Skeletal muscle tissue (tissue), 4 donors: ENCODE results near the gene ALX3. TPM values are rescaled to one million over a fixed set of nuclear protein-coding genes. Genes with fewer than 3 reads are reported as not detected.

Experiments
- H3K27ac ChIP-seq: one replicate; pipeline ENCODE4 v1.7.0; 2013; ENCODE audit warnings: mild to moderate bottlenecking, low read depth, low read length, inconsistent platforms
- H3K27me3 ChIP-seq, 3 donors: one replicate each; pipeline ENCODE4 v1.7.0; 2013; ENCODE audit warnings: low read length in 3 of 3; ENCODE audit not compliant: control insufficient read depth in 3 of 3, insufficient read depth in 3 of 3
- H3K36me3 ChIP-seq, 3 donors: one replicate each; pipeline ENCODE4 v1.7.0; 2013; ENCODE audit warnings: low read length in 3 of 3; ENCODE audit not compliant: control insufficient read depth in 3 of 3, insufficient read depth in 3 of 3
- H3K4me1 ChIP-seq, 3 donors: one replicate each; pipeline ENCODE4 v1.7.0; 2013; ENCODE audit warnings: low read length in 3 of 3, mild to moderate bottlenecking in 3 of 3; ENCODE audit not compliant: control insufficient read depth in 3 of 3, insufficient read depth in 3 of 3
- H3K4me3 ChIP-seq, 3 donors: one replicate each; pipeline ENCODE4 v1.7.0; 2013; ENCODE audit warnings: low read length in 3 of 3
- H3K9ac ChIP-seq, 3 donors: one replicate each; pipeline ENCODE4 v1.7.0; 2013; ENCODE audit warnings: low read length in 3 of 3, mild to moderate bottlenecking in 3 of 3, moderate library complexity in 2 of 3, low read depth in 1 of 3
- H3K9me3 ChIP-seq, 3 donors: one replicate each; pipeline ENCODE4 v1.7.0; 2013; ENCODE audit warnings: low read length in 3 of 3; ENCODE audit not compliant: control insufficient read depth in 3 of 3
- total RNA-seq: library from RNA; depleted of rRNA; stranded (reverse); fragments of >200 nt; gene quantifications from one replicate; pipeline ENCODE4 v1.2.3, GENCODE V29; 2014
- donor health status: Osteomylitis.

The ALX3 gene
- not detected for total RNA-seq

GRCh38 chr1:110070671-110071242 is at the start of gene ALX3:
Gene ALX3, minus strand, starts transcription at chr1:110070672. Its CDS starts 60 bp downstream, at chr1:110070612.
- no peak within 1 kb of the TSS for H3K4me3 ChIP-seq
- H3K36me3 ChIP-seq: no peaks in the 10 kb centered on the region
- H3K27ac ChIP-seq: no peak within 1 kb of the TSS
- peaks cover 57 to 66% (median 65%) of the 10 kb centered on the region in 3 donors for H3K27me3 ChIP-seq
- H3K9me3 ChIP-seq: no peaks in the 10 kb centered on the region
- peaks cover 8 to 18% (median 8%) of the 10 kb centered on the region in 3 donors for H3K4me1 ChIP-seq
- no peak within 1 kb of the TSS for H3K9ac ChIP-seq

DNA sequence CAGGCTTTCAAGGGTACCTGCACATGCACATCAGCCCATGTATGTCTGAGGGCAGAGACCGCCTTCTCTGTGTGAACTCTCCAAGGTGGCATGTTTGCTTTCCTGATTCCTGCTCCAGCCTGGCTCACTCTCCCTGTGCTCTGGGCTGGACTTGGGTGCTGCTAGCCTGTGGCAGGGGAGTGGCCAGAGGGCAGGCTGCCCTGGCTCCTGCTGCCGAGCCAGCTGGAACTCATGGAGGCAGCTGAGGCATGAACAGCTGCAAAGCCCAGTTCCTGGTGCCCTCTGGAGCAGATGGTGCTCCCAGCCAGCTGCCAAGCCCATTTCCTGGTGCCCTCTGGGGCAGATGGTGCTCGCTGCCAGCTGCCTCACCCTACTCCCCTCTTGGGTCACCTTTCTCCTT is 49.4 kb upstream of the ALX3 start:
- Histone ChIP-seq H3K4me1 (no peaks in the 10 kb centered on the region), H3K9me3 (peaks cover 0 to 7% (median 0%) of the 10 kb centered on the region in 3 donors), H3K9ac (no peak overlapping the region), H3K27ac (no peak overlapping the region), H3K4me3 (no peak overlapping the region), H3K27me3 (peaks cover 5 to 12% (median 10%) of the 10 kb centered on the region in 3 donors), H3K36me3 (no peaks in the 10 kb centered on the region)

GRCh38 chr1:110118636-110119396 is 48.3 kb upstream of the ALX3 start:
- Histone ChIP-seq H3K36me3 (no peaks in the 10 kb centered on the region), H3K4me1 (no peaks in the 10 kb centered on the region), H3K4me3 (no peak overlapping the region), H3K27me3 (peaks cover 5 to 18% (median 11%) of the 10 kb centered on the region in 3 donors), H3K9me3 (peaks cover 0 to 3% (median 0%) of the 10 kb centered on the region in 3 donors), H3K9ac (no peak overlapping the region), H3K27ac (no peak overlapping the region)

- Histone ChIP-seq H3K4me3 (no peak overlapping the region), H3K27me3 (peaks cover 0 to 19% (median 13%) of the 10 kb centered on the region in 3 donors), H3K27ac (no peak overlapping the region), H3K9ac (no peak overlapping the region), H3K4me1 (no peaks in the 10 kb centered on the region), H3K9me3 (no peaks in the 10 kb centered on the region), H3K36me3 (no peaks in the 10 kb centered on the region)
Measured at GRCh38 chr1:110114784-110115183, 44.3 kb upstream of the ALX3 start.

DNA sequence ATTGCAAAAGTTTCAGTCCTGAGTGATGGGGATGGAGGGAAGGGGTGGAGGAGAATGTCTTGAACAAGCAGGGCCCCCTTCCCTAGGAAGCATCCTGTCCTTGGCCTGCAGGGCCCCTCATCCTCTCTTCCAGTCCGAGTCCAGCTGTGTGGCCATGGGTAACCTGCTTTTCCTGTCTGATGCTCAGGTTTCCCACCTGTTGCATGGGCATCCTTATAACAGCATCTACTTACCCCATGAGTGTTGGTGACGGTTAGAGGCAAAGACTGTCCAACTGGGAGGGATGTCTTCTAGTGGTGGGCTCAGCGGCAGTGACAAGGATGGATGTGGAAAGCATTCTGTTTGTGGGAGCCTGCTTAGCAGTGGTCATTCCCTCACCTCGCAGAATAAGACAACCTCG is 43.7 kb upstream of the ALX3 start:
- Histone ChIP-seq H3K36me3 (no peaks in the 10 kb centered on the region), H3K9ac (no peak overlapping the region), H3K9me3 (no peaks in the 10 kb centered on the region), H3K4me3 (no peak overlapping the region), H3K27ac (no peak overlapping the region), H3K27me3 (peaks cover 0 to 19% (median 16%) of the 10 kb centered on the region in 3 donors), H3K4me1 (no peaks in the 10 kb centered on the region)

GRCh38 chr1:110113551-110113950 is 43.1 kb upstream of the ALX3 start:
- Histone ChIP-seq H3K9ac (no peak overlapping the region), H3K27ac (no peak overlapping the region), H3K4me3 (no peak overlapping the region), H3K4me1 (no peaks in the 10 kb centered on the region), H3K36me3 (no peaks in the 10 kb centered on the region), H3K9me3 (no peaks in the 10 kb centered on the region), H3K27me3 (peaks cover 0 to 19% (median 16%) of the 10 kb centered on the region in 3 donors)

- H3K9ac ChIP-seq: no peak overlapping the region
Measured at GRCh38 chr1:110112656-110113055, 42.2 kb upstream of the ALX3 start.

DNA sequence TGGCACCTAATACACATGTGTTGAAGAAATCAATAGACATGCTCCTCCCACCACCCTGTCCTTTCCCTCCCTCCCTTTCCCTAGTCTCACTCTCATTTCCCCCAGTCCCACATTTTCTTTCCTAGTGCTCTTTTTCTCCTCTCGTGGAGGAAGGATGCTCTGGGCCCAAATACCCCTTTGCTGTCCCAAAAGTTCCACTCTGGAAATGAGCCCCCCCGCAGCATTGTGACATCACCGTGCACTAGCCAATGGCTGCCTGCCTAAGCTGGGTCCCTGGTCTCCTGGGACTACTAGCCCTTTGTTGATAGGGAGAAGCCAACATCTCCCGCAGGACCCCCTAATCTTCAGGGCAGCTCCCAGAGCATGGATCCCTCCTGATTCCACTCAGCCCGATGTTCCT is 41.7 kb upstream of the ALX3 start, which contains the start of gene UBL4B:
Gene UBL4B, plus strand, starts transcription at position 301 of the 400 bp plus-strand sequence. Its CDS starts 92 bp downstream, at position 393.
- Histone ChIP-seq H3K4me1 (no peaks in the 10 kb centered on the region), H3K9me3 (no peaks in the 10 kb centered on the region), H3K27ac (no peak within 1 kb of the TSS), H3K27me3 (peaks cover 0 to 16% (median 16%) of the 10 kb centered on the region in 3 donors), H3K4me3 (no peak within 1 kb of the TSS), H3K36me3 (no peaks in the 10 kb centered on the region), H3K9ac (peak within 1 kb of the TSS in 1 of 3 donors; percentile 20)

More at GRCh38 chr1:110112656-110113055, 42.2 kb upstream of the ALX3 start:
- no peaks in the 10 kb centered on the region for H3K9me3 ChIP-seq
- no peaks in the 10 kb centered on the region for H3K4me1 ChIP-seq
- H3K4me3 ChIP-seq: no peak overlapping the region
- H3K27me3 ChIP-seq: peaks cover 0 to 18% (median 16%) of the 10 kb centered on the region in 3 donors
- H3K36me3 ChIP-seq: no peaks in the 10 kb centered on the region
- H3K27ac ChIP-seq: no peak overlapping the region

GRCh38 chr1:110111081-110111480 is 40.6 kb upstream of the ALX3 start:
- no peak overlapping the region for H3K4me3 ChIP-seq
- H3K9me3 ChIP-seq: no peaks in the 10 kb centered on the region
- no peaks in the 10 kb centered on the region for H3K36me3 ChIP-seq
- H3K27ac ChIP-seq: no peak overlapping the region
- H3K4me1 ChIP-seq: no peaks in the 10 kb centered on the region
- H3K9ac ChIP-seq: no peak overlapping the region
- H3K27me3 ChIP-seq: peaks cover 0 to 14% (median 11%) of the 10 kb centered on the region in 3 donors

DNA sequence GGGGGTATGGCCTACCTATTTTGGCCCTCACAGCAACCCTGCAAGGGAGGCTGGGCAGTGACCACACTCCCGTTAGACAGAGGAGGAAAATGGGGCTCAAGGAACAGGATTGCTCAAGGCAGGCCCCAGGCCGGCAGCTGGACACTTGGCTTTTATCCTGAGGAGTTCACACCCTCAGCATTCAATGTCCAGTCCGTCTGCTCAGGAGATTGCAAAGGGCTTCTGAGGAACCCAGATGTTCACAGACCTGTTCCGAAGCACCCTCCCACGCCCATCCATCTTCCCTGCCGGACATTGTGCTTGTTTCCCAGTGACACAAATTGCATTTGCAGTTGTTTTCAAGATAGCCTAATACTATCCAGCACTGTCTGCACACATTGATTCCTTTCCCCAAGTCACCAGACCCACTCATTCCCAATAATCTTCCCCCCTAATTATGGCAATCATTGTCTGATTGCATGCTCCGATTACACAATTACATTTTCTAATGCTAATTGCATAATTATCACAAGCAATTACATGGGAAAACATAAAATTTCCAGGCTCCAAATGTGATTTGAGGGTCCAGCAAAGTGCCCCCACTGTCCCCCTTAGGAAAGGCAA is 37.5 kb upstream of the ALX3 start:
- Histone ChIP-seq H3K36me3 (no peaks in the 10 kb centered on the region), H3K27me3 (peaks cover 0 to 9% (median 5%) of the 10 kb centered on the region in 3 donors), H3K9ac (no peak overlapping the region), H3K4me1 (peaks cover 0 to 3% (median 0%) of the 10 kb centered on the region in 3 donors), H3K9me3 (no peaks in the 10 kb centered on the region), H3K27ac (no peak overlapping the region), H3K4me3 (no peak overlapping the region)
